HUDEP-2 (cell line): ENCODE data around the gene MAML3.

ENCODE experiments used
- DNase-seq, 76 experiments: peaks; one replicate each; lab custom pipeline; 2025; ENCODE audit not compliant: unreplicated experiment in 76 of 76; lab: John Stamatoyannopoulos, UW

Gene MAML3

DNA sequence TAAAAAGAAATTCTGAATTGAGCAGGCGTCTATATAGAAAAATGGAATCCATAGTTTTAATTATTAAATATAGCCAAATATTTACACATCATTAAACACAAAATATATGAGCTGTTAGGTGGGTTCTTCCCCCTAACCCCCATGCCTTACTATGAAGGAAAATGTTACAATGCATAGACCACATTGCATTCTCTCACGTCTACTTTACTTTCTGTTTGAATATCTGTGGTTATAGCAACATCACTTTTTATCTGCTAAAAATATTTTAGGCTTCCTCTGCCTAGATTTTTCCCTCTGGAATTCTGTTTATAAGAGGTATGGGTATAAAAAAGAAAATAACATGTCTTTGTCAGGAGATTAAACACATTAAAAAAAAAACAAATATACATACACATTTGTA is 73.1 kb downstream of the MAML3 start:
- DNase-seq = no peak

DNA sequence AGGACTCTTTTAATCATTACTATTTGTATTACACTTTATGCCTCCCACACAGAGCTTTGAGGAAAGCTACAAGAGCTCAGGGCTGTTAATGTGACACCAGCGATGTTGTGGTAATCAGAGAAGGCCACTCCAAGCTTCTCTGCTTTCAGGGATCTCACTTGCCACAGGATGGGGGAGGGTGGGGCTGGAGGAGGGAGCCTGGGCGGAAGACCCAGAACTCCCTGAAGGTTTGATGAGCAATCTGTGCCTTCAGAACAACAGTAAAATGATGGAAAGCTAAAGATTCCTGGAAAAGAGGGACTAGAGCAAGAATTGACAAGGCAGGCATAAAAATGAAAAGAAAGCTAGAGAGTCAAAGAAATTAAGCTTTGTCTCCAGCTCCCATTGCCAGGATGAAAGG is 75.6 kb downstream of the MAML3 start:
- no peak for DNase-seq

DNA sequence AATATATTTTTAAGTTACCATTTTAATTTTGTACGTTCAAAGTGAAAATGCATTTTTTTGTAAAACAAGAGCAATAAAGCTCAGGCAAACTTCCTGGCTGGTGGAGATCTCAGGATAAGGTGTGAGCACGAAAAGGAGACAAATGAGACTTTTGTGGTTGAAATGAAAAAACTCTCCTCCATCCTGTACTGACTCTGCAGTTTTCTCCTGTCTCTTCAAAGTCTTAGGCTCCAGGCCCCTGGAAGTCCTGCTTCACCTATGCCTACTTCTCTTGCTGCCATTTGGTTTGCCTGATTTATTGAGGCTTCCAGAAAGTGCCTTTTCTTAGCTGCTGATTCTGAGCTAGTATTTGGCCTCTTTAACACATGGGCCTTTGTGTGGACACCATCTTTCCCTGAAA is 77.7 kb downstream of the MAML3 start:
- DNase-seq = no peak

DNA sequence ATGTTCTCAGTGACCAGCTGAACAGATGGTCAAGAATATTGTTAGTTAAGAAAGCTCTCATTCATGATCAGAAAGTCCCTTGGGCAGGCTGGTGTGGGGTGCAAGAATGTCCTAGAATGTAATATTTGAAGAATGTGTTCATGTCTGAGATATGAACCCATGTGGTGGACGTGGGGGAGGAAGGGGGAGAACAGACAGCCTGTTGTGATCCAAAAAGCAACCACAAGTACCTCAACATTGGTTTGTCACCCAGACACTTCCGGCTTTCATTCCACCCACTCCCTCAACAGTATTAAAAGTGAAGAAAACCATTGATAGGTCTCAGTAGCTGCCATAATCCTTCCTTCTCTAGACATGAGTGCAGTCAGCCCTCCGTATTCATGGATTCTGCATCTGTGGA is 82.2 kb downstream of the MAML3 start:
- no peak for DNase-seq

DNA sequence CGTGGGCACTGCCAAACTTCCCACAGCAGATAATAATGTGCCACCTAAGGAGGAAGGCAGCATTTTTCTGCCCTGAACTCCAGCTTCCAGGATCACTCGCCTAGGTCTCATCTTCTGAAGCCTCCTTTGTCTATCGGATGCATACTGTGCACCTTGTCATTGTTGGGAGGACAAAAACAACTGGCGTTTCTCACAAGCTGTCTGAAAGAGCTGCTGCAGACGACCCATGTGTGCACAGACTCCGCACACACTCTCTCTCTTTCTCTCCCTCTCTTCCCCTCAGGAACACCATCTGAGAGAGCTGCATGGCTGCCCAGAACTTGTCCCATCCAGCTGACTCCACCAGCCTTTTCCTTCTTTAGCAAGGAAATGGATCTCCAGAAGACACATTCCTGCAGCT is 83.0 kb downstream of the MAML3 start:
- no peak for DNase-seq

DNA sequence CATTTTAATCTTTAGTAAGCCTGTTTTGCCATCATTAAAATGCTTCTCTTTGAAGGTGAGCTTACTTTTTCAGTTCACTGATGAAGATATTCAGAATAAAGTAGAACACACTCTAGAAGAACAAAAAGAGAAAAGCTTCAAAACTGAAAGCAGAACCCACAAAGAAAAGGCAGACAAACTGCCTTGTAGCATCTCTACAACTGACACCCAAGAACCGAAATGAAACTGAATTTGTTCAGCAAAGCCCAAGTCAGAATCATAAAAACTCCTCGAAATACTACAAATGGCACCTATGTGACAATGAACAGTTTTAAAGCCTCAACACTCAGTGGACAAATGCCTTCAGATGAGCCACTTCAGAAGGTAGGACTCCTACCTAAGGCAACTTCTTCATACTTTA is 83.6 kb downstream of the MAML3 start:
- DNase-seq = no peak

DNA sequence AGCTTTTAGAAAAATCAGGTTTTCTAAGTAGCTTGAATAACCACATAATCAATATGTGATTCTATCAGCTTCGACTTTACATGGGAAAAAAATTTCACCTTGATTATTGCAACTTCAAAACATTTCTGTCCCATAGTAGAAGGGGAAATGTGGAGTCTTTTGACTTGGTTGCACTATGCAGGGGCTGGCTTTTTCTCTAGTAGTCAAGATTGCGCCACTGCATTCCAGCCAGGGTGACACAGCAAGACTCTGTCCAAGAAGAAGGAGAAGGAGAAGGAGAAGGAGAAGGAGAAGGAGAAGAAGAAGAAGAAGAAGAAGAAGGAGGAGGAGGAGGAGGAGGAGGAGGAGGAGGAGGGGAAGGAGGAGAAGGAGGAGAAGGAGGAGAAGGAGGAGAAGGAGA is 84.9 kb downstream of the MAML3 start:
- no peak for DNase-seq

DNA sequence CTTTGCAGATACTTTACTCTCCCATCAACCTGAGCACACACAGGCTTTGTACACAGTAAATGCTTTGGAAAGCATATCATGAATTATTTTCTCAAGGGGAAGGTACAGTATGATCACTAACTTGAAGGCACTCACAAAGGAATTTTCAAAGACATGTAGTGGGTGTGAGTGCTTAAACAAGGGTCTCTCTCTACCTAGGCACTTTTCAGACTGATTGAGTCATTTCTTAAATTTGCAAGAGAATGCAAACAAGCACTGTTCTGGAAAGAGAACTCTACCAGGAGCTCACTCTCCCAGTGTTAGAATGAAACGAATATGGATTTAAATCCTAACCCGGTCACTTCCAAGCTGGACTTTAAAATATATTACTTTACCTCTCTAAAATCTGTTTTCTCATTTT is 85.7 kb downstream of the MAML3 start:
- DNase-seq = no peak

DNA sequence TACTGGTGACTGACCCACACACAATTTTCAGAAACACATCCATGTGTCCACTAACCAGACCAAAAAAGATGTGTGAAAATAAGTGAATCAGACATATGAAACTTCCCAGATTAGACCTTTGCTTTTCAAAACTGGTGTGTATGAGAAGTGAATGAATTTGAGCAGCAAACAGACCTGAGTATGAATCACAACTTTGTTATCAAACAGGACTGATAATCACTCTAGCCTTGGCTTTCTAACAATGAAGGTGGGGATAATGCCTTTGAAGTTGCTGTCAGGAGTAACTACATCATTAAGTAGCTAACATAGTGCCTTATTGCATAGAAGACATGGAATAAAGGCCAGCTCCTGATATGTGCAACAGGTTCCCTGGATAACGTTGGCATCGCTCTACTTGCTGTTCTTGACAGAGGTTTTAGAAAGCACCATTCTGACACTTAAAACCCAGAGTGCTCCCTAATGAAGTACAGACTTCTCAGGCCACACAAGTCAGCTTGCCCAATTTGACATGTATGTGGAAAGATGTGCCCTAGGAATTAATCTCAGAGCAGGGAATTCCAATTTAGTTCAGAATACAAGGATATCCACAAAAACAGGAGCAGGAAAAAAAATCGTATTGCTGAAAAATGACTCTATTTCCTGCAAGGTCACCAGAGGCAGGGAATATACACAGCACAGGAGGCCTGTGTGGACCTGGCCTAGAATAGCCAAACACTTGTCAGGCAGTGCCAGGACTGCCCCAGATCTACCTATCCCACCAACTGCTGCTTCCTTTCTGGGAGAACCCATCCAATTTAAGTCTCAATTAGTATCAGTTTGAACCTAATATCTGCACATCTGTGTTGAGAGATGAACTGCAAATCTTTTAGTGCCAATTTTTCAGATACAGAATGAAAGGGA is 87.7 kb downstream of the MAML3 start:
- DNase-seq = no peak

DNA sequence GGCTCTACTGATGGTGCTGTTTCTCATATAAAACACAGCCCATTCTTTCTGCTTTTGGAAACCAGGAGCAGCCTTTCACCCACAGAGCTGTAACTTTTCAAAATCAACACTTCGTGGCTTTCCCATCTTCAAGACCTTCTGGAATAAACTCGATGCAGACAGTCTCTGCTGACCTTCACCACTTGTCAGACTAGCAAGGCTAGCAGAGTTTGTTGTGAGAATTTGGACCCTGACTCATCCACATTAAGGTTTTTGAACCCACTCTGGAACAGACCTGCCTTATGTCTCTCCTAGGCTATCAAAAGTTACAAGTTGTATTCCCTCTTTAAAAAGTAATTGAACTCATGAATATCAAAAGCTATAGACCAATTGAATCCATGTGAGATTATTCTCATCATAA is 88.6 kb downstream of the MAML3 start:
- DNase-seq = no peak

DNA sequence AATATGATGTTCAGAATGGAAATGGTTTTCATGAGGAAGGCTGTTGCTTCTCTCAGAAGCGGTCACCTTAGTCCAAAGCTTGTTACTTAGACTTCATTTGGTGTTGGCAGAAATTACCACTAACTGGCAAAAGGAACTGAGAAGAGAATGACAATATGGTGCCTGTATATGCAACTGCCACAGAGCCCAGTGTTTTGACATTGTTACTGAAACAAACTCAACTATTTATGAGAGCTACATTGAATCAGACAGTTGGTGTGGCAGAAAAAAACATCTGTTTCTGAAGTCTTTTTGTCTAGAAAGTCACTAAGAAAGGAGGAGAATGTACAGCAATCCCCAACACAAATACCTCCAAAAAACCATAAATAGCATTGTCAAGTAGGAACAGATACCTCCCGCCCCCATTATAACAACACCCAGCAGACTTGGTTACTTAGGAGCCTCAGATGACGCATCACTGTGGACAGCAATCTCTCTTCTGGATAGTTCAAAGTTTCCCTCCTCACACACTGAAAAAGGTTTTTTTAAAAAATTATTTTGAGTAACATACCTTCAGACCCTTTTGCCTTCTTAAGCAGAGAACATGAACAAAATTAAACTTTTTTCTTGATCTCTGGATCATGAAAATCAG is 92.2 kb downstream of the MAML3 start:
- no peak for DNase-seq

DNA sequence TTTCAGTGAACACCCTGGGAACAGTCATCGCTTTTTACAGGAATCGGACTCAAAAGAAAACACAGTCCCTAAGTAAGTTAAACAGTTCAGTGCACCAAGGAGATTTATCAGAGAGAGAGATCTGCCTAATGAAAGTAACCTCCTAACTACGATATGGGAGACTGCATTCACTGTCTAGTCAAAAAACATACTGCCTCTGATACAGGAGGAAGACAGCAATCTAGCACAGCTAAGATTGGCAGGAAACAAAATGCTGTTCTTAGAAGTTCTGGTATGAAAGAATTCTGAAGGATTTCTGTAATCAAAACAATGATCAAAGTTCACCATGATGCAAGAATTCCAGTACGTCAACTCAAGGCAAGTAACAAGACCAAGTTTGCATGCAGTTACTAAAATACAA is 92.8 kb downstream of the MAML3 start:
- DNase-seq = no peak

DNA sequence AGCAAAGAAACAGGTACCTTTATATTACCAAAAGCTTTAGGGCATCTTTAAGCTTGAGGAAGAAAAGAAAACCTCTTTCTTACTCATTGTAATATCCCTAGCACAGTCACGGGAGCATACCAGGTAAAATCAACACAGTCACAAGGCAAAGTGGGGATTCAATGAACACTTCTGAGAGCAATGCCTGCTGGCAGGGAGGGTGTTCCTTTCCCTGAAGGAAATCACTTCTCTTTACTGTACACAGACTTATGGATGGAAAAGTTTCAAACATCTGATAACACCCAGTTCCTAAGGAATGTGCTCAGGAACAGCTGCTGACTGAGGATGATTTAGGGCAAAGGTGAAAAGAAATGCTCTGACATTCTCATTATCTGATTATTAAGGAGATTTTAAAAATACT is 94.8 kb downstream of the MAML3 start:
- no peak for DNase-seq

DNA sequence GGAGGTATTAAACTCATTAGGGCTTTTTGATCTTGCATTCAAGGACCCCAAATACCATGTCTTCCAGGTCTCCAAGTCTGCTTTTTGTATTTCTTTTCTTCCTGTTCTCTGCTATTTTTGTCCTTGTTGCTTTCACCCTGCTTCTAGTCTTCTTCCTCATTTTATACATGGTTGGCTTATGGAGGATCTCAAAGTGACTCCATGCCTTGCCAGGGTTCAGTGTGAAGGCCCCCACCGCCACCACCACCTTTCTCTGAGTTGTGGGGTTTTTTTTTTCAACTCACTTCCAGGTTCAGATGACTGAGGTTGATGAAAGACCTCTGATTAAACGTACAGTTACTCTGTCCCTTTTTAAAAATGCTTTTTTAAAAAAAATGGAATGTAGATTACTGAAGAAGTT is 96.3 kb downstream of the MAML3 start:
- no peak for DNase-seq

DNA sequence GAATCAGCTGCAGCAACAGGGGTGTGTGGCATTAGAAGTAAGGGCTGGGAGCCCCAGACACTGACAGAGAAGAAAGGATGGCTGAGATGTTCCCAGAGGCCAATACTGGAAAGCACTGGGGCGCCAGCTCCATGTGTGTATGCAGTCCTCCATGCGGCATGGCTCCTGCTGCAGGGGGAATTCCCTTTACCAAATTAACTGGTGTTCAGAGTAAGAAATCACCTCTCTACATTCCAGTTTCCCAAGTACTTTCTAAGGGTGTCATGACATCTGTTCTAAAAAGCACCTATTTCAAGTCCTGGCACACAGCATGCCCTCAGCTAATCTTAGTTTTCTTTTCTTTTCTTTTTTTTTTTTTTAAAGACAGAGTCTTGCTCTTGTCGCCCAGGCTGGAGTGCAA is 98.0 kb downstream of the MAML3 start:
- DNase-seq = no peak

DNA sequence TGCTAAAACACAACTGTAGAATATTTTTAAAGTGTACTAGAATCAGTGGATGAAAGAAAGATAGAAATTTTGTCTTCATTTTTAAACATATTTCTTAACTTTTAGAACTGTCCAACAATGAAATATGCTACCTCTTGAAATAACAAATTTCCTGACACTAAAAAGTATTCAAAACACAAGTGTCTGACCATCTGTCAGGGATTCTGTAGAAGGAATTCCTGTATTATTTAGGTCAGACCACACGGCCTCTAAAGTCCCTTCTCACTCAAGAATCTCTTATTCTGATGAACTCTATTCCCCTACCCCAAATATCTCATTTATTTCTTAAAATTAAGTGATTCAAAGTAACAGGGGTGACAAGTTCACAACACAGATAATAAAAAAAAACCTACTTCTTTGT is 99.1 kb downstream of the MAML3 start:
- no peak for DNase-seq

DNA sequence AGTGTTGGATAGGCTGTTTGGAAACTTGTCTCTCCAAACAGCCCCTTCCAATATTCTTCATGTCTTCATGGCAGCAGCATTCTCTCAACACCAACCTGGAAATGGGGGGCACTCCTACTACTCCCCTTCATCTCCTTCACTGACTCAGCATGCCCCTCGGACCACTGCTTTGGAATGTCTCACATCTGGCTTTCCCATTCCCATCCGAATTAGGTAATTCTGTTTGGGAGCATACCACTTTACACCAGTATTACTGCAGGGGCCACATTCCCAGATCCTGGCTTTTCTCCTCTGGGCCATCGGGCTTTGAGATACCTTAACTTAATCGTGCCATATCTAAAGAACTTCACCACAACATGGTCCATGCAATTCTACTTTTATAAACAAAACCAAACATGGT is 100.8 kb downstream of the MAML3 start:
- no peak for DNase-seq

DNA sequence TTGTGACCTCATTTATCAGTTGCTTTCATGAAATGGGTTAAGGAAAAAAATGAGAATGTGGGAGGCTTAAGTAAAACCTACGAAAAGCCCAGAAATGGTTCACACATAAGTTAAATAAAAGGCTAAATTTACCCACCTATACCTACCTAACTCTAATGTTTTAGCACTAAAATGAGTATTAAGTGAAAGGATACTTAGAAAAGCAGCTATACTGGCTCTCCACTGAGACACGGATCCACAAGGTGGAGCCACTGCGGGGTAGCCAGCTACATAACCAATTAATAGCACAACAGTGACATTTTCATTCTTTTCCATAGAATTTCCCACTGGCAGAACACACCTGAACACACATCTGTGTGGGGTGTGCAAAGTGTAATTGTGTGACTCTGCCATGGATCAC is 101.9 kb downstream of the MAML3 start:
- peak in 7 of 76 experiments; percentile 0 to 9 (median 6) for DNase-seq

DNA sequence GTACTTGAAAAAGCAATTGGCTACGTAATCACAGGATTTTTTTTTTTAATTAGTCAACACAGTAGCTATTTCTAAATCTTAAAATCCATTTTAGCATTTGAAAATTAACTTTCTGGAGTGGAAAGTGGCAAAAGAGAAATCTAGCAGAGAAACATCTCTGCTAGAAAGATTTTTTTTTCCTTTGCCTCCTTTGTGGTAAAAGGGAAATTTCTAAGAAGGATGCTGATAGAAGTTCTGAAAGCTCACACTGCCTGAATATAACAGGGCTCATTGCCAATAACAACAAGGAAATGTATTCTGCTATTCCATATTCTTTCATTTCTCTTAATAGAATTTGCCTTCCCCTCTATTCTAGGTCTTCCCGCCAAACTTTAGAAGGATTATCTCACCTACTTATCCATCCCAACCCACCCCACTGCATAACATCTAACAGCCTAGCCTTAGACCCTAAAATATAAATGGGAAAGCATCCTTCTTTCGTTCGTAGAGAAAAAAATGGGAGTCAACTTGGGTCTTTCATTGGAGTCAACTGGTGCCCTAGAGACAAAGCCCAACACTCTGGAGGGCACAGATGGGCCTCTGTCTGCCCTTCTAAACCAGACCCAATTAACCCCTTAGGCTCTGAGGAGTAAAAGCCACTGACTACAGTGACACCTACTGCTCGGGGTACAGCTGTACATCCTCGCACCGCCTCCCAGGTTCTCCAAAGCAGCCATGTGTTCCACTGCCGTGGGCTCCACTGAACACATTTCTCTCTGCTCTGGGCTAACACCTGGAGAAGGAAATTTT is 103.9 kb downstream of the MAML3 start:
- no peak for DNase-seq

DNA sequence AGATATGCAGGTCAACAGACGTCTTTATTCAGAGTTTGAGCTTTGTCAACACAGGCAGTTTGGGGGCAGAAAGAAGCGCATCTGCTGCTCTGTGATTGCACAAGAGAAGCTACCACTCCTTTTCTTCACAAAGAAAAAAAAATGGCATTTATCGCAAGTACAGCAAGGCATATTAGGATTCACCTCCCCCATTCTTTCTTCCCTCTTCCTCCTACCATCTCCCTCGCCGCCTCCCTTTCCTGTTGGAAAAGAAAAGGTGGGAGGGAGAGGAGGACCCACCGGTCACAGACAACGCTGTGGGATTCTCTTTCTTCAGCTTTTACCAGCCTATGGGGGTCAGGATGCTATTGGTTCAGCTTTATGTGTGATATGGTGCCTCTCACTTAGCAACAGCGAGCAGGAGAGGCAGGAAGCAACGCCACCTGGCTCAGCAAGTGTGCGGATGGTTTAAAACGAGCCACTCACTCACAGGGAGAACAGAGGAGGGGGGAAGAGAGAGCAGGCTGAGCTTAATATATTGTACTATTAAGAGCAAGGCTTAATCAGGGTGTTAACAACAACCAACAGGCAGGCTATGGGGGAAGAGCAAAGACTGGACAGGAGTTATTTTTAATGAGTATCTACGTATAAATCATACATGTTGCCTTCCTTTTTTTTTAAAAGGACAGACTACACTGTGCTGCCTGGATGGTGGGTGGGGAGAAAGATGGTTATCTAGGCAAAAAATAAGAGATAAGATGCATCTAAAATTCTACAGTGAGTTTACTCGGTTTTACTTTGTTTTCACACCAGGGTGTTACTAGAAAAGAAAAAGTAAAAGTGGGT is 104.7 kb downstream of the MAML3 start:
- DNase-seq = no peak
